CD4-positive, alpha-beta T cell treated with Interleukin-21 for 1 hour (primary cell): ENCODE results near the gene ULK4.
A peak's percentile ranks its signal among the peaks of the same experiment; 100 is the strongest.
"Not testable (repeated sequence)": the region's sequence is repeated elsewhere in the genome, so short reads cannot be mapped to it uniquely, and the experiment has no call there.

ENCODE experiments used
- DNase-seq: peaks from one replicate; pipeline ENCODE4 v3.0.0-alpha.2; 2020

ULK4 gene

DNA sequence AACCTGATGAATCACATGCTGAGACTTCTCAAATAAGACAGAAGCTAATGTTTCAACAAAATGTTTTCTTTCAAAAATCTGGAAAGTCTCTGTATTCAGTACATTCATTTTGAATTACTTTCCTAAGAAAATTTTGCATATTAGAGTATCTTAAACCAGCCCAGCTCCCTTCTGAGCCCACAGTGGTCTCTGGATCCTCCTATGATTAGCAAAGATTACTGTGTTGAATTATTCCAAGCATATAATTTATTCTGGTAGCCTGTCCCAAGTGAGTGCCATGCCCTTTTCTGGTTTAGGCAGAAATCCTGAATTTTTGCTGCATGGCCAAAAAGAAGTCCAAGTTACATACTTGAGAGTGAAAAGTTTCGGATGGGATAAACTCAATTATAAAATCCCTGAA, 483.6 kb downstream of the ULK4 start:
- no peak for DNase-seq

GRCh38 chr3:41477399-41478014, 484.4 kb downstream of the ULK4 start:
- no peak for DNase-seq

DNA sequence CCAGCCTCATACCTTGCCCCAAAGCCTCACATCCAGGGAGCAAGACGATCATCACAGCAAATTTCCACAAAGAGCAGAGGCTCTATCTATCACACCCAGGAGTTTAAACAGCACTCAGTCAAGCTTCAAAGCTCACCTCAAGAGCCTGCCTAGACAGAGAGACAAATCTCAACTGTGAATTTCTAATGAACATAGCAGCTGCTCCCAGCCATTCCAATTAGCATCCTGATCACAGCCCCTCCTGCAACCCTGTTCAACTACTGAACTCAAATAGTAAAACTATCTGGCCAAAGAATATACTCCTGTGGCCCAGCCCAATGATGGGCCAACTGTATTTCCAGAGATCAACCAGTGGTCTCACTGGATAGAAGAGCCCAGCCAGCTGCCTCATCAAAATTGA, 492.8 kb downstream of the ULK4 start:
- DNase-seq: no peak

GRCh38 chr3:41467481-41467880, 494.4 kb downstream of the ULK4 start:
- DNase-seq: no peak

GRCh38 chr3:41464858-41465257, 497.0 kb downstream of the ULK4 start:
- DNase-seq: no peak

DNA sequence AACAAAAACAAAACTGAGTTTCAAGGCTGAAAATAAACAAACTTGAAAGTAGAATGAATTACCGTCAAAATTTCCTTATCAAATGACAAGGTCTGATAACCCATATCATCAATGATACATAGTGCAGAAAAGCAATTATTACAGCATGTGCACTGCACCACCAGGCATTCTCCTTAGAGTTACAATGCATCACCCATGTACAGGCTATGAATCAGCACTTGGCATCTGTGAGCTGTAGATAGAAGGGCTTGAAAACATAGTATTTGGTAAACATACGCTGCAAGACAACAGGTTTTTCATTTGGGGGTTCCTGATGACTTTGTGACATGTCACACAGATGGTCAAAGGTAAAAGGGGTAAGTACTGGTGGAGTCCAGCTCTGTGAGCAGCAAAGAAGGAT, 497.5 kb downstream of the ULK4 start:
- no peak for DNase-seq

DNA sequence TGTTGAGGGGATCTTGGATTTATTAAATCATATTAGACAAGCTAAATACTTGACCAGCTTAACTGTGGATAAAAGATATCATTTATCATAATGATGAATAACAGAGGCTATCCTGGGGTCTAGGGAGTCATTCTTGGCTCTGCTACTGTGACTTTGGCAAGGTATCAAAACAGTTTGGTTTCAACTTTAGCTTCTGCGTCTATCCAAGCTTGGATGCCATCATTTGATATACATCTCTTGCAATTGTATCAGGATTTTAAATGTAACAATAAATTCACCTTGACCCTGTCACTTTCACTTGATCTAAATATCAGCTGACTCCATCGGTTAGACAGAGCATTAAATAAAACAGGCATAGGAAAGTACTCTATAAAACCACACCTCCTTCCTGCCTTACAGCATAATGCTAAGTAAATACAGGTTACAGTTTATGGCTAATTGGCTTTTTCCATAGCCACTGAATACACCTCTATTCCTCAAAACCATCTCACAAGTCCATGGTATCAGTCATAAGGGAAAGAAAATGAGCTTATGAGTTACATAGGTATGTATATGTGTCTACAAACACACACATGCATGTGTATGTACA, 499.7 kb downstream of the ULK4 start:
- DNase-seq: no peak

DNA sequence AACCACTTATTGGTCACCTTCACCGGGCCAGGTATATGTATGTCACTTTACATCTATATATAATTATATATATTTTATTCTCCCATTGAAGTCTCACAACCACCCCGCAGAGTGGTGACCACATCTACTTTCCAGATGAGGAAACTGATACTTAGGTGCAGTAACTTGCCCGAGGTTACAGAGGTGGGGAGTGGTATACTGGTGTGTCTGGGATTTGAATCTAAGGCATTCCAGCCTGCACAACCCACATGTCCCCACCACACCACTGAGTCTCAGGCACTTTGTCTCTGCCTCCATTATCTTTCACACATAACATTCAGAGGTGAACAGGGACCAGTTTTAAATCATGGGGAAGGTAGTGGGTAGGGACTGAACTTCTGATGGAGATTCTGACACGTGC, 501.2 kb downstream of the ULK4 start:
- no peak for DNase-seq

DNA sequence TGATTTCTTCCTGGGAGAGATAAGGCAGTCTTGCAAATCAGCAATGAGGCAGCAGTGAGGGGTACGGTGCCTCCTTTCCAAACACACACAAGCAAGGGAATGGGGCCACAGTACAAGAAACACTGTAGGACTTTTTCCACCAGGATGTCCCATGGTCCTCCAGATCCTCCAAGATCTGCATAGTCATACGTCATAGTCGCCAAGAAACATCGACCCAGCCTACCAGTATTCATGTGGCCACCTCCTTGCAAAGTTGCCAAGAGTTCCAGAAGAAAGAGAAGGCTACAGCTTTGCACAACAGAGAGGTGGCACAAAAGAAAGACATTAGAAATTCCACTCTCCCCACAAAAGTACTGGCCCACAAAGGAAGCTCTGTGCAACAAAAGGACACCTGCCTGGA, 504.7 kb downstream of the ULK4 start:
- DNase-seq: no peak

DNA sequence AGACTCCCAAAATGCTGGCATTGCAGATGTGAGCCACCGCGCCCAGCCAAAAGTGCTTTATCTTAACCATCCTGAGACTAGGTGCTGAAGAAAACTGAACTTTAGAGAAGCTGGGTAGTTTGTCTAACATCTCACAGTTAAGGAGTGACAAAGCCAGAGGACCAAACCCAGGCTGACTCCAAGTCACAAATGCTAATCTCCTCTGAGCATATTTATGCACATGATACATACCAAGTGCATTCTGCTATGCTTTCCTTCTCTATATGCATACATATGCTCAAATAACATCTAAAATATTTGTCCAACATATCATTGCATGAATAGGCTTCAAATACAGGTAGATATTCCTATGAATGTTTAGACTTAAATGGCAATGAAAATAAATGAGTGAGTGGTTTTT, 505.7 kb downstream of the ULK4 start:
- DNase-seq: no peak

GRCh38 chr3:41453618-41454017, 508.3 kb downstream of the ULK4 start:
- not testable (repeated sequence) for DNase-seq

DNA sequence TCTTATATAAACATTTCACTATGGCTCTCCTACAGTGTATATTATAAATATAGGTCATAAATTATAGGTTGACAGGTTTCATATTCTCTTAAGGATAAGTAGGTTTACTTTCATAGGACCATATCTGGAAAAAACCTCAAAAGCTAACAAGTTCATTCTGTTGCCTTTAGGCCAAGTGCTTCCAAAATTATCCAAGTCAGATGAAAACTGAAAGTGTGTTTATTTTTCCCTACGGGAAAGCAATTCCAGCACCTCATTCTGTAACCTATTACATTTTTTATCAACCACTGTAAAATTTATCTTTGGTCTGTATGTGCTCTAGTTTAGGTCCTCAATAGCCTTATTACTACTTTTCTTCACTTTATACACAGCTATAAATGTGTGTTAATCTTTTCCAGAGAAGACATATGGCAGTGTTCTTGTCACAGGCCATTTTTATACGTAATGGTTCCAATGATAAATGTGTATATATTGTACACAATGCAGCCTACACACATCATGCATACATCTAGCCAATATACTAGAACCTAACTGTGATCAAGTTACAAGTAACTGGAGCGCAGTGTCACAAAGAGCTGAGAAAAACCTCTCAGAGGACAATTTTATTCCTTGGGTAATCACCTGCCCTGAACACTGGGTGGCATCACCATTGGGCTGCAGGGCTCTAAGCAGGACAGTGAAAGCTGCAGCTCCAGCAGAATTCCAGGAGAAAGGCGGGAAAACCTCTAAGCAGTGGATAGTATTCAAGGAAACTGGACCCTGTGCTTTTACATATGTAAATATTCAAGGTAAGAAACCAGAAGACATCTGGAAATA, 511.3 kb downstream of the ULK4 start:
- no peak for DNase-seq

- no peak for DNase-seq
Measured at GRCh38 chr3:41448396-41448795, 513.5 kb downstream of the ULK4 start.

DNA sequence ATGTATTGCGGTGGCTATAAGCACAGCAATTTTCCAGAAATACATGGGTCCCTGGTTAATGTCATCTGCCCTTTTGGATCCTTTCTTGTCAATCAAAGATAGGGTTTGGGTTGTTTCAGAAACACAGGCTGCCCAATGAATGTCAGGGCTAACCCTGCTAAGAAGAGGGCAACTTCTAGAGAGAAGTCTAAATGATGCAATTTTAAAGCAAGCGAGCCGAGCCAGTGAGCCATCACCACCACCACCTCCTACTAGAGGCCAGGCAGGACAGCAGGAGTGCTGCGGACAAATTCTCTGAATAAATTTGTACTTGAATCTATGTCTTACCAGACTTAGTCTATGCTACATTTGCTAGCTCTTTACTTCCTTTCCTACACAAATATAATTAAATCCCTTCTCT, 514.2 kb downstream of the ULK4 start:
- DNase-seq: no peak

DNA sequence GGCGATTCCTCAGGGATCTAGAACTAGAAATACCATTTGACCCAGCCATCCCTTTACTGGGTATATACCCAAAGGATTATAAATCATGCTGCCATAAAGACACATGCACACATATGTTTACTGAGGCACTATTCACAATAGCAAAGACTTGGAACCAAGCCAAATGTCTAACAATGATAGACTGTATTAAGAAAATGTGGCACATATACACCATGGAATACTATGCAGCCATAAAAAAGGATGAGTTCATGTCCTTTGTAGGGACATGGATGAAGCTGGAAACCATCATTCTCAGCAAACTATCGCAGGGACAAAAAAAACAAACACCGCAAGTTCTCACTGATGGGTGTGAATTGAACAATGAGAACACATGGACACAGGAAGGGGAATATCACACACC, 515.6 kb downstream of the ULK4 start:
- DNase-seq: not testable (repeated sequence)

DNA sequence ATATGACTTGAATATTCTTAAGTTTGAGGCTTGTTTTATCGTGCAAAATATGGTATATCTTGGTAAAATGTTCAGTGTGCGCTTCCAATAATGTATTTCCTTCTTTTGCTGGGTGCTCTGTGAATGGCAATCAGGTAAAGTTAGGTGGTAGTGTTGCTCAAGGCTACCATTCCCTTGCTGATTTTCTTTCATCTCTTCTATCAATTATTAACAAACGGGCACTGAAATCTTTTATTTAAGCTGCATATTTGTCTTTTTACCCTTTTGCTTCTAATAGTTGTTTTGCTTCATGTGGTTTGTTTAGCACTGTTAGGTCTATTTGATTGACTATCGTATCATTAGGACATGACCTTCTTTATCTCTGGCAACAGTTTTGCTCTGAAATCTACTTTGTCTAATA, 520.3 kb downstream of the ULK4 start:
- DNase-seq: no peak

DNA sequence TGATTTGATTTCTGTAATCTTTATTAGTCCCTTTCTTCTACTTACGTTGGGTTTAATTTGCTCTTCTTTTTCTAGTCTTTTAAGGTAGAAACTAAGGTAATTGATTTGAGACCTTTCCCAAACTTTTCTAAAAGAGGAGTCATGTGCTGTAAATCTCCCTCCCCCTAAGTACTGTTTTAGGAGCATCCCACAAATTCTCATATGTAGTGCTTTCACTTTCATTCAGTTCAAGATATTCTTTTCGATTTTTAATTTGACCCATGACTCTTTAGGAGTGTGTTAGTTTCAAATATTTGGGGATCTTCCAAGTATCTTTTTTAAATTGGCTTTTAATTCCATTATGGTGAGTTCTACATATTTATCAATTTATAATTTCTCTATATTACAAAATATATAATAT, 520.8 kb downstream of the ULK4 start:
- DNase-seq: no peak

DNA sequence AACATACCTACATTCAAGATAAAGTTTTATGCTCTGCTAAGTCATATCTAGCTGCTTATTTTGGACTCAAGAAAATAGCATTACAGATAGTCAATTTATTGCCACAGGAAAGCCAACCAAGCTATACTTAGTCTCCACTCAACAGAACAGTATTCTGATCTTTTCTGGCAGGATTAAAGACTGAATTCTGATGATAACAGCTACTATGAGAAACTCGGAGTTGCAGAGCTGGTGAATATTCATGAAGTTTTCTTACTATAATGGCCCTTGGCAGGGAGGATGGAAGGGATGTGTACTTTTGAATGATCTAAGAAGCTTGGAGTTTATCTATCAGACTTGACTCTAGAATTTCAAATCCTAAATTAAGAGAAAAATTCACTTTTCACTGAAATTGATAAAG, 524.9 kb downstream of the ULK4 start:
- DNase-seq: no peak

DNA sequence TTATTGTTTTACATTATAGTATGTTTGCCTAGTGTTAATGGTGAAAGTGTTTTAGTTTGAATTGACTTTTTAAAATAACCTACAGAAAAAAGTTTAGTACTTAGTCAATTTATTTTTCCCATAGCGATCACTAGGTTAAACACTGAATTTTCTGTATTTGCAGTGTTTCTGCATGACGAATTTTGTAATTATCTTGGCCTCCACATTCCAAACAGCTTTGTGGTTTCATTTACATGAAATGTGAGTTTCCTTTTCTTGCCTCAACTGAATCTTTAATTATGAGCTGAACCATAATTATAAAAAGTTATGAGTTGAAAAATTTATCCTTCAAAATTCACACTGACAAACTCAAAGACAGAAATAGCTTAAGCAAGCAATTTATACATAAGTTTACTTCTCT, 527.1 kb downstream of the ULK4 start:
- DNase-seq: no peak

- no peak for DNase-seq
Measured at GRCh38 chr3:41431386-41431785, 530.5 kb downstream of the ULK4 start.

DNA sequence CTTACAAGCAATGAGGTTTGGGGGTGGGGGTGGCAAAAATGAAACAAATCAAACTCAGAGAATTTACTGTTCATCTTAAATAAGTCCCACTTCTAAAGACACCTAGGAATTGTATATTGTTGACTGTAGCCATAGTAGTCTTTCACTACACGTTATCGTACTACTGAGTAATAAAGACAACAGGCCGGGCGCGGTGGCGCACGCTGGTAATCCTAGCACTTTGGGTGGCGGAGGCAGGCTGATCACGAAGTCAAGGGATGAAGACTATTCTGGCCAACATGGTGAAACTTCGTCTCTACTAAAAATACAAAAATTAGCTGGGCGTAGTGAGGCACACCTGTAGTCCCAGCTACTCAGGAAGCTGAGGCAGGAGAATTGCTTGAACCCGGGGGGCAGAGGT, 531.0 kb downstream of the ULK4 start:
- DNase-seq: no peak

- no peak for DNase-seq
Measured at GRCh38 chr3:41430391-41430790, 531.5 kb downstream of the ULK4 start.

DNA sequence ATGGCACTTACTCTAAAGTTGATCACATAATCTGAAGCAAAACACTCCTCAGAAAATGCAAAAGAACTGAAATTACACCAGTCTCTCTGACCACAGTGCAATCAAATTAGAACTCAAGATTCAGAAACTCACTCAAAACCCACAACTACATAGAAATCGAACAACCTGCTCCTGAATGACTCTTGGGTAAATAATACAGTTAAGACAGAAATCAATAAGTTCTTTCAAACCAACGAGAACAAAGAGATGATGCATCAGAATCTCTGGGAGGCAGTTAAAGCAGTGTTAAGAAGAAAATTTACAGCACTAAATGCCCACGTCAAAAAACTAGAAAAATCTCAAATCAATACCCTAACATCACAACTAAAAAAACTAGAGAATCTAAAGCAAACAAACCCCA, 535.4 kb downstream of the ULK4 start:
- DNase-seq: no peak

- peak; percentile 16 for DNase-seq
Measured at GRCh38 chr3:41424543-41425300, 537.2 kb downstream of the ULK4 start.
